Activated naive CD4-positive, alpha-beta T cell treated with anti-CD3 and anti-CD28 coated beads, Interleukin-2, amount 50 U/mL, for 24 hours (primary cell): ENCODE data around the gene RALGAPA2.
A peak's percentile ranks its signal among the peaks of the same experiment; 100 is the strongest.

Experiments
- H3K27ac Mint-ChIP-seq: one replicate; pipeline ENCODE4 v1.8.0; 2021; ENCODE audit warnings: mild to moderate bottlenecking, mixed read lengths
- H3K27me3 Mint-ChIP-seq: one replicate; pipeline ENCODE4 v1.8.0; 2021; ENCODE audit warnings: mixed read lengths
- H3K36me3 Mint-ChIP-seq: one replicate; pipeline ENCODE4 v1.8.0; 2021; ENCODE audit warnings: mixed read lengths
- H3K4me1 Mint-ChIP-seq: one replicate; pipeline ENCODE4 v1.8.0; 2021; ENCODE audit warnings: mixed read lengths
- H3K4me3 Mint-ChIP-seq: one replicate; pipeline ENCODE4 v1.8.0; 2021; ENCODE audit warnings: mild to moderate bottlenecking, mixed read lengths
- H3K9me3 Mint-ChIP-seq: one replicate; pipeline ENCODE4 v1.8.0; 2021; ENCODE audit warnings: mixed read lengths

The RALGAPA2 gene

GRCh38 chr20:20391115-20391514 lies 321.3 kb downstream of the RALGAPA2 start:
- H3K4me3 Mint-ChIP-seq: no peak overlapping the region
- H3K4me1 Mint-ChIP-seq: no peaks in the 10 kb centered on the region
- no peaks in the 10 kb centered on the region for H3K9me3 Mint-ChIP-seq
- no peak overlapping the region for H3K27ac Mint-ChIP-seq
- peaks cover 1% of the 10 kb centered on the region for H3K36me3 Mint-ChIP-seq
- H3K27me3 Mint-ChIP-seq: no peaks in the 10 kb centered on the region

GRCh38 chr20:20390393-20390792 lies 322.1 kb downstream of the RALGAPA2 start:
- H3K27me3 Mint-ChIP-seq: no peaks in the 10 kb centered on the region
- H3K4me3 Mint-ChIP-seq: no peak overlapping the region
- no peaks in the 10 kb centered on the region for H3K9me3 Mint-ChIP-seq
- peaks cover 1% of the 10 kb centered on the region for H3K36me3 Mint-ChIP-seq
- no peak overlapping the region for H3K27ac Mint-ChIP-seq
- H3K4me1 Mint-ChIP-seq: no peaks in the 10 kb centered on the region

GRCh38 chr20:20386192-20386591 lies 326.3 kb downstream of the RALGAPA2 start:
- Mint-ChIP-seq H3K27ac (no peak overlapping the region), H3K9me3 (no peaks in the 10 kb centered on the region), H3K4me3 (no peak overlapping the region), H3K36me3 (no peaks in the 10 kb centered on the region), H3K27me3 (no peaks in the 10 kb centered on the region), H3K4me1 (no peaks in the 10 kb centered on the region)

- Mint-ChIP-seq H3K36me3 (no peaks in the 10 kb centered on the region), H3K9me3 (peaks cover 3% of the 10 kb centered on the region), H3K27ac (no peak overlapping the region), H3K4me3 (no peak overlapping the region), H3K4me1 (no peaks in the 10 kb centered on the region), H3K27me3 (peaks cover 33% of the 10 kb centered on the region)
These were observed 336.6 kb downstream of the RALGAPA2 start for GRCh38 chr20:20375862-20376261.

GRCh38 chr20:20373091-20373571 lies 339.3 kb downstream of the RALGAPA2 start:
- Mint-ChIP-seq H3K27ac (no peak overlapping the region), H3K4me3 (no peak overlapping the region), H3K4me1 (peaks cover 6% of the 10 kb centered on the region), H3K27me3 (peaks cover 33% of the 10 kb centered on the region), H3K9me3 (no peaks in the 10 kb centered on the region), H3K36me3 (no peaks in the 10 kb centered on the region)

GRCh38 chr20:20371681-20372080 lies 340.8 kb downstream of the RALGAPA2 start:
- Mint-ChIP-seq H3K36me3 (no peaks in the 10 kb centered on the region), H3K4me1 (peaks cover 6% of the 10 kb centered on the region), H3K27ac (no peak overlapping the region), H3K4me3 (no peak overlapping the region), H3K27me3 (peaks cover 35% of the 10 kb centered on the region), H3K9me3 (no peaks in the 10 kb centered on the region)

GRCh38 chr20:20371083-20371482 lies 341.4 kb downstream of the RALGAPA2 start:
- H3K27ac Mint-ChIP-seq: no peak overlapping the region

GRCh38 chr20:20370094-20370575 lies 342.3 kb downstream of the RALGAPA2 start:
- no peaks in the 10 kb centered on the region for H3K9me3 Mint-ChIP-seq
- H3K27ac Mint-ChIP-seq: peak overlapping the region; percentile 43
- peak overlapping the region; percentile 78 for H3K4me3 Mint-ChIP-seq

More at GRCh38 chr20:20371083-20371482, 341.4 kb downstream of the RALGAPA2 start:
- peaks cover 8% of the 10 kb centered on the region for H3K4me1 Mint-ChIP-seq
- H3K27me3 Mint-ChIP-seq: peaks cover 36% of the 10 kb centered on the region
- H3K9me3 Mint-ChIP-seq: no peaks in the 10 kb centered on the region
- no peaks in the 10 kb centered on the region for H3K36me3 Mint-ChIP-seq
- no peak overlapping the region for H3K4me3 Mint-ChIP-seq

GRCh38 chr20:20369250-20370093 lies 343.0 kb downstream of the RALGAPA2 start:
- H3K9me3 Mint-ChIP-seq: no peaks in the 10 kb centered on the region
- H3K36me3 Mint-ChIP-seq: no peaks in the 10 kb centered on the region
- H3K4me3 Mint-ChIP-seq: peak overlapping the region; percentile 78
- H3K27me3 Mint-ChIP-seq: peaks cover 37% of the 10 kb centered on the region
- H3K4me1 Mint-ChIP-seq: peaks cover 8% of the 10 kb centered on the region
- H3K27ac Mint-ChIP-seq: peak overlapping the region; percentile 43

More at GRCh38 chr20:20370094-20370575, 342.3 kb downstream of the RALGAPA2 start:
- Mint-ChIP-seq H3K4me1 (peaks cover 8% of the 10 kb centered on the region), H3K36me3 (no peaks in the 10 kb centered on the region), H3K27me3 (peaks cover 36% of the 10 kb centered on the region)

GRCh38 chr20:20368418-20369249 lies 343.8 kb downstream of the RALGAPA2 start:
- Mint-ChIP-seq H3K27me3 (peaks cover 35% of the 10 kb centered on the region), H3K4me1 (peaks cover 8% of the 10 kb centered on the region), H3K27ac (no peak overlapping the region), H3K4me3 (no peak overlapping the region), H3K36me3 (no peaks in the 10 kb centered on the region), H3K9me3 (no peaks in the 10 kb centered on the region)

- Mint-ChIP-seq H3K9me3 (no peaks in the 10 kb centered on the region), H3K27ac (no peak within 1 kb of the TSS)
These were observed 344.6 kb downstream of the RALGAPA2 start, which contains the start of gene INSM1 for GRCh38 chr20:20367575-20368417. Gene INSM1, plus strand, starts transcription at chr20:20368104. Its CDS starts 164 bp downstream, at chr20:20368268.

GRCh38 chr20:20366876-20367574 lies 345.4 kb downstream of the RALGAPA2 start:
- H3K36me3 Mint-ChIP-seq: no peaks in the 10 kb centered on the region
- peaks cover 37% of the 10 kb centered on the region for H3K27me3 Mint-ChIP-seq
- H3K4me1 Mint-ChIP-seq: peaks cover 8% of the 10 kb centered on the region
- no peaks in the 10 kb centered on the region for H3K9me3 Mint-ChIP-seq
- no peak overlapping the region for H3K27ac Mint-ChIP-seq
- H3K4me3 Mint-ChIP-seq: peak overlapping the region; percentile 26

More at GRCh38 chr20:20367575-20368417, 344.6 kb downstream of the RALGAPA2 start, which contains the start of gene INSM1:
- Mint-ChIP-seq H3K36me3 (no peaks in the 10 kb centered on the region), H3K4me3 (peak within 1 kb of the TSS; percentile 26), H3K4me1 (peaks cover 8% of the 10 kb centered on the region), H3K27me3 (peaks cover 35% of the 10 kb centered on the region)

- H3K36me3 Mint-ChIP-seq: no peaks in the 10 kb centered on the region
- no peaks in the 10 kb centered on the region for H3K9me3 Mint-ChIP-seq
- H3K4me1 Mint-ChIP-seq: peaks cover 8% of the 10 kb centered on the region
- peaks cover 36% of the 10 kb centered on the region for H3K27me3 Mint-ChIP-seq
- H3K4me3 Mint-ChIP-seq: peak overlapping the region; percentile 23
- no peak overlapping the region for H3K27ac Mint-ChIP-seq
These were observed 345.9 kb downstream of the RALGAPA2 start for GRCh38 chr20:20366551-20366875.

- Mint-ChIP-seq H3K27ac (no peak overlapping the region), H3K4me1 (peaks cover 14% of the 10 kb centered on the region), H3K9me3 (no peaks in the 10 kb centered on the region), H3K27me3 (peaks cover 38% of the 10 kb centered on the region), H3K36me3 (no peaks in the 10 kb centered on the region), H3K4me3 (peak overlapping the region; percentile 26)
These were observed 346.8 kb downstream of the RALGAPA2 start for GRCh38 chr20:20365480-20366161.
